ENCODE results near the gene RECQL5. TPM values are rescaled to one million over a fixed set of nuclear protein-coding genes. Genes with fewer than 3 reads are reported as not detected.
A peak's percentile ranks its signal among the peaks of the same experiment; 100 is the strongest.

RECQL5 gene
- total RNA-seq (2021) = 40.0 and 40.1 TPM in 2 replicates
- long read RNA-seq, transcript RECQL5-201 (20 exons, 3,704 nt) = major isoform, 50 of 126 reads
- long read RNA-seq, partial matches to known transcripts = 32 of 126 reads
- long read RNA-seq, other reads (novel, unspliced or antisense) = 38 of 126 reads

- no peak within 1 kb of the TSS; the same call in 1 of the 2 replicates for H3K4ac ChIP-seq (ENCODE audit: low read depth, low read length)
- peaks cover 17% of the 10 kb centered on the region; the same call in 1 of the 2 replicates for H3K79me2 ChIP-seq (ENCODE audit: insufficient read depth, low read length)
- no peaks in the 10 kb centered on the region for H3K9me3 ChIP-seq (ENCODE audit: control insufficient read depth, low read depth, low read length)
- H3K27me3 ChIP-seq (ENCODE audit: insufficient read depth, low read length) = no peaks in the 10 kb centered on the region
- DNase-seq = peak; percentile 99
- no CpG with 5 or more reads among the region's 55 CpGs for WGBS (ENCODE audit: extremely low coverage, insufficient read length, low lambda C conversion rate)
- no peaks in the 10 kb centered on the region for H3K4me1 ChIP-seq (ENCODE audit: insufficient read depth, low read length)
- Mint-ChIP-seq H3K36me3 (ENCODE audit: insufficient read depth in 1 of 3, low read depth in 3 of 3) (peaks cover 16 to 47% (median 47%) of the 10 kb centered on the region in 3 experiments; a peak in 6 of 7 replicates), H3K27ac (no peak within 1 kb of the TSS; a peak in 1 of 7 replicates), H3K9me3 (no peaks in the 10 kb centered on the region), H3K4me1 (peaks cover 8 to 9% of the 10 kb centered on the region in 2 experiments), H3K4me3 (peak within 1 kb of the TSS in 1 of 2 experiments; percentile 74; a peak in 2 of 5 replicates), H3K27me3 (ENCODE audit: low read depth) (no peaks in the 10 kb centered on the region)
- peak within 1 kb of the TSS; percentile 95 for H2BK120ac ChIP-seq (ENCODE audit: low read depth, low read length, poor library complexity, severe bottlenecking)
- peak within 1 kb of the TSS; percentile 94 for H3K4me2 ChIP-seq (ENCODE audit: insufficient read depth, insufficient read length, low read length)
- no peak within 1 kb of the TSS for H3K27ac ChIP-seq (ENCODE audit: insufficient read length, low read depth, low read length)
- H3K14ac ChIP-seq (ENCODE audit: insufficient read depth, low read length) = peak within 1 kb of the TSS; percentile 95
- peak within 1 kb of the TSS; percentile 95 for H4K5ac ChIP-seq (ENCODE audit: insufficient read length, low read depth, low read length)
- peak within 1 kb of the TSS; percentile 56 for H2BK12ac ChIP-seq (ENCODE audit: insufficient read length, low read depth, low read length)
- no peak for TF ChIP-seq CTCF (conservative IDR thresholded peaks at IDR 0.05)
- H2BK15ac ChIP-seq (ENCODE audit: low read depth, low read length) = no peak within 1 kb of the TSS
- no peak within 1 kb of the TSS for H2AFZ ChIP-seq (ENCODE audit: low read length)
- peaks cover 4% of the 10 kb centered on the region for H3K23me2 ChIP-seq (ENCODE audit: insufficient read length, low read depth, low read length, poor library complexity, severe bottlenecking)
- H3T11ph ChIP-seq (ENCODE audit: low read length) = no peak within 1 kb of the TSS
- no peak within 1 kb of the TSS for H4K8ac ChIP-seq (replicated peaks; ENCODE audit: insufficient read length, low read depth, low read length)
- peaks cover 3% of the 10 kb centered on the region for H3K79me1 ChIP-seq (ENCODE audit: insufficient read depth, low read depth, low read length, poor library complexity, severe bottlenecking)
- H3K23ac ChIP-seq (ENCODE audit: insufficient read length, low read depth, low read length) = peak within 1 kb of the TSS; percentile 73
- peak within 1 kb of the TSS; percentile 9 for H3K56ac ChIP-seq (ENCODE audit: insufficient read length, low read depth, low read length)
- H2AK5ac ChIP-seq (ENCODE audit: insufficient read length, low read length) = no peak within 1 kb of the TSS
- no peak within 1 kb of the TSS for H2BK20ac ChIP-seq (ENCODE audit: low read depth, low read length, poor library complexity, severe bottlenecking)
- H3K18ac ChIP-seq (ENCODE audit: insufficient read length, low read depth, low read length) = peak within 1 kb of the TSS; percentile 97
- H4K91ac ChIP-seq (ENCODE audit: insufficient read length, low read depth, low read length) = peak within 1 kb of the TSS; percentile 82
- peak within 1 kb of the TSS; percentile 85 for H2BK5ac ChIP-seq (ENCODE audit: insufficient read length, low read length)
- no peaks in the 10 kb centered on the region for H4K20me1 ChIP-seq (ENCODE audit: control insufficient read depth, insufficient read depth, insufficient read length)
- peak within 1 kb of the TSS; percentile 99 for H3K9ac ChIP-seq (ENCODE audit: extremely low read depth, insufficient read length, low read length)
Observed at GRCh38 chr17:75666959-75667790, at the start of gene RECQL5, which contains the start of gene SAP30BP. Gene RECQL5 (minus strand): TSS chr17:75667154. CDS start chr17:75666557, 597 bp downstream. Gene SAP30BP (plus strand): TSS chr17:75667338. CDS start chr17:75667373, 35 bp downstream.

Data from H9 (cell line).